Astrocyte (in vitro differentiated cells and primary cell): ENCODE results near the gene MYOZ3. TPM values are rescaled to one million over a fixed set of nuclear protein-coding genes. Genes with fewer than 3 reads are reported as not detected.

Source experiments
- DNase-seq: peaks from one replicate; pipeline ENCODE4 v3.0.0-alpha.2; 2010; ENCODE audit warnings: low read depth
- FAIRE-seq: peaks from 2 replicates; lab custom pipeline; 2011; peaks lifted over from hg19 to GRCh38; lab: Jason Lieb, UNC
- H2AFZ ChIP-seq: 2 replicates; pipeline ENCODE4 v1.6.0; 2012; ENCODE audit warnings: low read depth, low read length, inconsistent platforms
- H3K27ac ChIP-seq: 2 replicates; pipeline ENCODE4 v1.5.1; 2011; ENCODE audit warnings: low read depth, low read length, inconsistent platforms
- H3K27me3 ChIP-seq: 2 replicates; pipeline ENCODE4 v1.6.0; 2011; ENCODE audit warnings: low read length, inconsistent platforms; ENCODE audit not compliant: insufficient read depth
- H3K36me3 ChIP-seq: 2 replicates; pipeline ENCODE4 v1.5.1; 2011; ENCODE audit warnings: low read length, inconsistent platforms; ENCODE audit not compliant: insufficient read depth
- H3K4me1 ChIP-seq: 2 replicates; pipeline ENCODE4 v1.5.1; 2011; ENCODE audit warnings: low read length, inconsistent platforms; ENCODE audit not compliant: insufficient read depth
- H3K4me2 ChIP-seq: 2 replicates; pipeline ENCODE4 v1.6.0; 2012; ENCODE audit warnings: low read length, inconsistent platforms
- H3K4me3 ChIP-seq: 2 replicates; pipeline ENCODE4 v1.5.1; 2011; ENCODE audit warnings: low read depth, mild to moderate bottlenecking, low read length, inconsistent platforms; ENCODE audit not compliant: insufficient read depth
- H3K79me2 ChIP-seq: 2 replicates; pipeline ENCODE4 v1.6.0; 2012; ENCODE audit warnings: mild to moderate bottlenecking, low read length, inconsistent platforms; ENCODE audit not compliant: insufficient read depth
- H3K9ac ChIP-seq: 2 replicates; pipeline ENCODE4 v1.6.0; 2012; ENCODE audit warnings: mild to moderate bottlenecking, low read length, inconsistent platforms
- H3K9me3 ChIP-seq: 2 replicates; pipeline ENCODE4 v1.5.1; 2012; ENCODE audit warnings: low read depth, mild to moderate bottlenecking, low read length, inconsistent platforms; ENCODE audit not compliant: insufficient read depth
- H4K20me1 ChIP-seq: 2 replicates; pipeline ENCODE4 v1.6.0; 2012; ENCODE audit warnings: low read length, inconsistent platforms; ENCODE audit not compliant: insufficient read depth
- H3K27ac Mint-ChIP-seq: one replicate; pipeline ENCODE4 v1.8.0; 2021; ENCODE audit warnings: mild to moderate bottlenecking, mixed read lengths; ENCODE audit not compliant: unreplicated experiment
- H3K27me3 Mint-ChIP-seq: one replicate; pipeline ENCODE4 v1.8.0; 2021; ENCODE audit warnings: low read depth, mixed read lengths; ENCODE audit not compliant: unreplicated experiment
- H3K36me3 Mint-ChIP-seq: one replicate; pipeline ENCODE4 v1.8.0; 2021; ENCODE audit warnings: low read depth, mixed read lengths; ENCODE audit not compliant: unreplicated experiment
- H3K4me1 Mint-ChIP-seq: one replicate; pipeline ENCODE4 v1.8.0; 2021; ENCODE audit warnings: low read depth, mixed read lengths; ENCODE audit not compliant: unreplicated experiment
- H3K4me3 Mint-ChIP-seq: one replicate; pipeline ENCODE4 v1.8.0; 2021; ENCODE audit warnings: mild to moderate bottlenecking, moderate library complexity, mixed read lengths; ENCODE audit not compliant: unreplicated experiment
- H3K9me3 Mint-ChIP-seq: one replicate; pipeline ENCODE4 v1.8.0; 2021; ENCODE audit warnings: mild to moderate bottlenecking, mixed read lengths; ENCODE audit not compliant: unreplicated experiment
- CTCF ChIP-seq: IDR thresholded peaks from 2 replicates; pipeline ENCODE4 v1.5.1; 2011; ENCODE audit warnings: low read depth, mild to moderate bottlenecking, inconsistent platforms, low read length, moderate library complexity; ENCODE audit not compliant: insufficient read depth
- EZH2 ChIP-seq: IDR thresholded peaks from 2 replicates; pipeline ENCODE4 v1.6.1; 2012; ENCODE audit warnings: mild to moderate bottlenecking, low read length, inconsistent platforms; ENCODE audit not compliant: insufficient read depth
- total RNA-seq: library from RNA; stranded (reverse); gene quantifications from 2 replicates; pipeline ENCODE4 v1.2.1, GENCODE V29; 2021

Gene MYOZ3
- total RNA-seq, 1 donor from 2014 or later, result 5.5 TPM

- H3K4me3 ChIP-seq, result no peak overlapping the region
- Mint-ChIP-seq H3K27me3 (peaks cover 57% of the 10 kb centered on the region), H3K27ac (no peak overlapping the region), H3K4me3 (no peak overlapping the region), H3K4me1 (peaks cover 12% of the 10 kb centered on the region), H3K9me3 (no peaks in the 10 kb centered on the region), H3K36me3 (no peaks in the 10 kb centered on the region)
- no peaks in the 10 kb centered on the region for H3K36me3 ChIP-seq
- H3K4me2 ChIP-seq, result no peak overlapping the region
- FAIRE-seq (no peak), DNase-seq (no peak)
- peaks cover 39% of the 10 kb centered on the region for H3K4me1 ChIP-seq
- H3K27me3 ChIP-seq, result peaks cover 2% of the 10 kb centered on the region
- H2AFZ ChIP-seq, result no peak overlapping the region
- H4K20me1 ChIP-seq, result no peaks in the 10 kb centered on the region
- H3K27ac ChIP-seq, result no peak overlapping the region
- H3K79me2 ChIP-seq, result no peaks in the 10 kb centered on the region
- no peak overlapping the region for H3K9ac ChIP-seq
- H3K9me3 ChIP-seq, result no peaks in the 10 kb centered on the region
- TF ChIP-seq CTCF (no peak), EZH2 (no peak)
Measured at GRCh38 chr5:150616506-150616905, 44.5 kb upstream of the MYOZ3 start.

GRCh38 chr5:150618163-150618562 lies 42.9 kb upstream of the MYOZ3 start:
- no peak overlapping the region for H3K27ac ChIP-seq
- FAIRE-seq, result no peak
- peaks cover 22% of the 10 kb centered on the region for H3K4me1 Mint-ChIP-seq

More at GRCh38 chr5:150618163-150618562, 42.9 kb upstream of the MYOZ3 start:
- Histone ChIP-seq H3K9ac (no peak overlapping the region), H2AFZ (no peak overlapping the region), H3K27me3 (peaks cover 2% of the 10 kb centered on the region), H4K20me1 (no peaks in the 10 kb centered on the region), H3K4me2 (no peak overlapping the region), H3K79me2 (no peaks in the 10 kb centered on the region), H3K4me1 (peaks cover 55% of the 10 kb centered on the region), H3K4me3 (no peak overlapping the region), H3K36me3 (no peaks in the 10 kb centered on the region), H3K9me3 (no peaks in the 10 kb centered on the region)
- no peaks in the 10 kb centered on the region for H3K9me3 Mint-ChIP-seq
- DNase-seq, result no peak
- H3K4me3 Mint-ChIP-seq, result no peak overlapping the region
- peaks cover 45% of the 10 kb centered on the region for H3K27me3 Mint-ChIP-seq
- H3K27ac Mint-ChIP-seq, result no peak overlapping the region
- H3K36me3 Mint-ChIP-seq, result no peaks in the 10 kb centered on the region
- TF ChIP-seq EZH2, result no peak
- TF ChIP-seq CTCF, result no peak
